Loucy (cell line): ENCODE data around the gene TMEM235.
"Not testable (repeated sequence)": the region's sequence is repeated elsewhere in the genome, so short reads cannot be mapped to it uniquely, and the experiment has no call there.

Experiments used
- CTCF ChIP-seq: fragments of 200-600 bp; sonication (generic); conservative IDR thresholded peaks from 2 replicates; pipeline ENCODE4 v1.5.1; 2014; ENCODE audit warnings: mild to moderate bottlenecking, antibody characterized with exemption, low read length
- EZH2phosphoT487 ChIP-seq: fragments of 200-600 bp; IDR thresholded peaks from 2 replicates; pipeline ENCODE4 v1.6.1; 2018; ENCODE audit warnings: antibody characterized with exemption, mild to moderate bottlenecking, moderate library complexity, borderline replicate concordance

GRCh38 chr17:78235022-78235421 is 3.6 kb downstream of the TMEM235 start:
- TF ChIP-seq CTCF, EZH2phosphoT487: not testable (repeated sequence)
